IgD-negative memory B cell (primary cell): ENCODE measurements around the gene RAPGEF6. TPM values are rescaled to one million over a fixed set of nuclear protein-coding genes. Genes with fewer than 3 reads are reported as not detected.
"Not testable (repeated sequence)": the region's sequence is repeated elsewhere in the genome, so short reads cannot be mapped to it uniquely, and the experiment has no call there.

ENCODE experiments used
- H3K27ac Mint-ChIP-seq, 3 donors: one replicate each; pipeline ENCODE4 v1.8.0; 2020 to 2022; ENCODE audit warnings: mild to moderate bottlenecking in 3 of 3, mixed read lengths in 3 of 3, moderate library complexity in 1 of 3
- H3K27me3 Mint-ChIP-seq: one replicate; pipeline ENCODE4 v1.8.0; 2021; ENCODE audit warnings: mixed read lengths
- H3K36me3 Mint-ChIP-seq: one replicate; pipeline ENCODE4 v1.8.0; 2020; ENCODE audit warnings: mild to moderate bottlenecking, mixed read lengths
- H3K4me1 Mint-ChIP-seq, 3 donors: one replicate each; pipeline ENCODE4 v1.8.0; 2020 to 2022; ENCODE audit warnings: mixed read lengths in 3 of 3, mild to moderate bottlenecking in 1 of 3
- H3K4me3 Mint-ChIP-seq, 4 donors: one replicate each; pipeline ENCODE4 v1.8.0; 2020 to 2022; ENCODE audit warnings: mild to moderate bottlenecking in 4 of 4, mixed read lengths in 4 of 4, moderate library complexity in 3 of 4
- H3K9me3 Mint-ChIP-seq, 3 donors: one replicate each; pipeline ENCODE4 v1.8.0; 2020 to 2021; ENCODE audit warnings: mixed read lengths in 3 of 3, mild to moderate bottlenecking in 1 of 3
- polyA plus RNA-seq: library from polyadenylated mRNA; unstranded; fragments of 300-500 nt; fragmentation: Illumina TruSeq; gene quantifications from one replicate; pipeline ENCODE4 v1.2.3, GENCODE V29; 2021

RAPGEF6 gene
- polyA plus RNA-seq, 1 donor from 2014 or later = 16.6 TPM

DNA sequence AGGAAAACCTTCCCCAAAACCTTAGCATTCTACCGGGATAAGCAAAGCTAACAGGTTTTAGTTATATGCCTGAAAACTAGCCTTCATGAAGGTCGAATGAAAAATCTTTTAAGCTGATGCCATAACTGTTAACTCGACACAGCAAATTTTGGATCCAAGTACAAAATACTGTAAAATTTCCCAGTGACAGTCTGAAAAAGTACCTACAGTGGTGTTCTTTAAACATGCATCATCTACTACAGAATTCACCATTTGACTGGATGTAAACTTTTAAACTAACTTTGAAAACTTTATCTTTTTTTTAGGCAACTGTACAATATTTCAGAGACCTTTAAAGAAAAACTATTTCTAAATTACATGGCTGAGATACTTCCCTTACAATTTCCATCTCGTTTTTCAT, 791 bp downstream of the RAPGEF6 start:
- H3K4me3 Mint-ChIP-seq = peak overlapping the region; percentile 83 to 100 (median 96)
- no peaks in the 10 kb centered on the region for H3K27me3 Mint-ChIP-seq
- H3K9me3 Mint-ChIP-seq = no peaks in the 10 kb centered on the region
- H3K27ac Mint-ChIP-seq = peak overlapping the region; percentile 88 to 100 (median 99)
- no peaks in the 10 kb centered on the region for H3K36me3 Mint-ChIP-seq
- H3K4me1 Mint-ChIP-seq = peaks cover 19 to 26% (median 24%) of the 10 kb centered on the region in 3 donors

DNA sequence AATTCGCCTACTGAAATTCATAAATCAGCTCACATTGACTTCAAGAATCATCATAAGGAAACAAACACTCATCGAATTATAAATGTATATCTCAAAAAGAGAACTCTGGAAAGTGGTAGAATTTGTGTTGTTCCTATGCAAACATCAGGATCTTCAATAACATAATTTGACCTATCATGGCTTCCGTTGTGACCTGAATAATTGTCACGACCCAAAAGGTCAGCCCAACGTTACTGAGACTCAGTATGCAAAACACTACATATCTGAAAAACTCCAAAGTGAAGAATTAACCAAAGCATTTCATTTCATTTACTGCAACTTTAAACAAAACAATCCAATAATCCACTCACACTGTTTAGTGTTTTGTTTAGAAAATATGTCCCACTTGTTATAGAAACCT, 1.2 kb downstream of the RAPGEF6 start:
- Mint-ChIP-seq H3K27me3 (no peaks in the 10 kb centered on the region), H3K36me3 (no peaks in the 10 kb centered on the region), H3K27ac (peak overlapping the region in 2 of 3 donors; percentile 88 to 100), H3K4me3 (peak overlapping the region; percentile 83 to 100 (median 96)), H3K4me1 (peaks cover 23 to 30% (median 28%) of the 10 kb centered on the region in 3 donors), H3K9me3 (no peaks in the 10 kb centered on the region)

DNA sequence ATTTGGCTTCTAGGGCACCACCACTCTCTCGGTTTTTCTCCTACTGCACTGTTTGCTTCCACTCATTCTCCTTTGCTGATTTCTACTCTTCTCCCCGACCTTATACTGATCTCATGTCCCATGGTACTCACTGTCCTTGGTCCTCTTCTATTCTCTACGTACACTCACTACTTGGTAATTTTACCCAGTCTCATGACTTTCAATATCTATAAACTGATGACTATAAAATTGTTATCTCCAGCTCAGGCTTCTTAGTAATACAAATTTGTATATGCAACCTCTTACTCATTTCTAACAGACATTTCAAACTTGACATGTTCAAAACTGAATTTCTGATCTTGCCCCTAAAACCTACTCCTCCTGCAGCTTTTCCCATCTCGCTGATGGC, 4.1 kb downstream of the RAPGEF6 start:
- H3K4me3 Mint-ChIP-seq = no peak overlapping the region
- no peak overlapping the region for H3K27ac Mint-ChIP-seq
- H3K36me3 Mint-ChIP-seq = peaks cover 3% of the 10 kb centered on the region
- H3K4me1 Mint-ChIP-seq = peaks cover 34 to 38% (median 38%) of the 10 kb centered on the region in 3 donors
- H3K9me3 Mint-ChIP-seq = no peaks in the 10 kb centered on the region
- H3K27me3 Mint-ChIP-seq = no peaks in the 10 kb centered on the region

DNA sequence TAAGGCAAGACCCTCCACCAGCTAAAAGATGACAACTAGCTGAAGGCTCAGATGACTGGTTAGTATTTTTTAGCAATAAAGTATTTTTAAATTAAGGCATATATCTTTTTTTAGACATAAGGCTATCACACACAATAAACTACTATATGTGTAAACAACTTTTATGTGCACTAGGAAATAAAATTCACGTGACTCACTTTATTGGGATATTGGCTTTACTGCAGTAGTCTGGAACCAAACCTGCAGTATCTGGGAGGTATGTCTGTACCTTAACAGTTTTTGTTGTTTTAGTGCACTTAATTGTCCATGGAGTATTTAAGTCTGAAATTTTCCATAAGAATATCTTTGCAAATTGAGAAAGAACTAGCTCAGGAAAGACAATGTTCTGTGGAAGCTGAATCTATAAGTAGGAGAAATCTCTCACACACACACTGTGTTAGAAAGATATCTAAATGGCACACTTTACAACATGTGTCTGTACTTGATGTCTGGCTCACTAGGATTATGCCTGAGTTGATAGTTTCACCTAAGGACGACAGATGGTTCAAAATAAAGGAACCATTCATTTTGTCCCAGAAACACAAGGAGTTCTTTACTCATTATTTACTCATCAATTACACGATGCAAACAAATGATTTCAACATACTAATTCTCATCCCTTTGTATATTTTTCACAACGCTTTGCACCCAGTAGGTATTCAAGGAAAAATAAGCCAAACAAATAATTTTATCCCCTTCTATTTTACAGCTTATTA, 4.6 kb downstream of the RAPGEF6 start:
- no peaks in the 10 kb centered on the region for H3K27me3 Mint-ChIP-seq
- no peak overlapping the region for H3K4me3 Mint-ChIP-seq
- no peaks in the 10 kb centered on the region for H3K9me3 Mint-ChIP-seq
- H3K36me3 Mint-ChIP-seq = peaks cover 6% of the 10 kb centered on the region
- H3K4me1 Mint-ChIP-seq = peaks cover 36 to 41% (median 41%) of the 10 kb centered on the region in 3 donors
- H3K27ac Mint-ChIP-seq = no peak overlapping the region

DNA sequence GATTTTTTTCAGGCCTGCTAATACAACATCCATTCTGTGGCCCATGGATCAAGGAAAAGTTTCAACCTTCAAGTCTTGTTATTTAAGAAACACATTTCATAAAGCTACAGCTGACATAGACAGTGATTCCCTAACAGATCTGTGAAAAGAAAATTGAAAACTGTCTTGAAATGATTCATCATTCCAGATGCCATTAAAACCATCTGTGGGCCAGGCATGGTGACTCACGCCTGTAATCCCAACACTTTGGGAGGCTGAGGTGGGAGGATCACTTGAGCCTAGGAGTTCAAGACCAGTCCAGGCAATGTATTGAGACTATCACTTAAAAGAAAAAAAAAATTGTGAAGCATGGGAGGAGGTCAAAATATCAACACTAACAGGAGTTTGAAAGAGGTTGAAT, 6.0 kb downstream of the RAPGEF6 start:
- Mint-ChIP-seq H3K36me3 (peaks cover 8% of the 10 kb centered on the region), H3K9me3 (no peaks in the 10 kb centered on the region), H3K27me3 (no peaks in the 10 kb centered on the region), H3K4me1 (peaks cover 35 to 38% (median 35%) of the 10 kb centered on the region in 3 donors), H3K4me3 (peak overlapping the region in 3 of 4 donors; percentile 14 to 89 (median 49)), H3K27ac (peak overlapping the region in 2 of 3 donors; percentile 36 to 70)

DNA sequence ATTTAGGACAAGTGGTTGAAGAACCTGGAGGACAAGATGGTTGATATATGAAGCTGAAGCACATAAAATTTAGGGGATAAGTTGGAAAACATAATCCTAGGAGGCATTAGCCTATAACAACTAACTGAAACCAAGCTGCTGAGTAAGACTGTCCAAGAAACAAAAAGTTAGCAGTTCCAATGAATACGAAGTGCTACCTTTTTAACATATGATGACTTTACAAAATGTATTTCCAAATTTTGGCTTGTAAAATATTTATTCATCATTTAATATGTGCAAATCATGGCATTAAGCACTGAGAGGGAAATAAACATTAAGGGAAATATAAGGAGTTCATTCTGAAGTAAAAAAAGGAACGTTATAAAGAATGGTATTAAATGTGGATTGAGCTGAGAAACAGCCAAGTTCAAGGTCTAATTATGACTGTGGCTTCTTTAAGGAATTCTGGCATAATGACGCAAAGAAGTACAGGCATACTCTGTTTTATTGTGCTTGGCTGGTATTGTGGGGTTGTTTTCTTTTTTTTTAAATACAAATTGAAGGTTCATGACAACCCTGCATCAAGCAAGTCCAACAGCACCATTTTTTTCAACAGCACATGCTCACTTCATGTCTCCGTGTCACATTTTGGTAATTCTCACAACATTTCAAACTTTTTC, 7.7 kb downstream of the RAPGEF6 start:
- Mint-ChIP-seq H3K4me1 (peaks cover 34 to 41% (median 35%) of the 10 kb centered on the region in 3 donors), H3K27me3 (no peaks in the 10 kb centered on the region), H3K36me3 (peaks cover 13% of the 10 kb centered on the region), H3K4me3 (no peak overlapping the region), H3K27ac (no peak overlapping the region), H3K9me3 (no peaks in the 10 kb centered on the region)

DNA sequence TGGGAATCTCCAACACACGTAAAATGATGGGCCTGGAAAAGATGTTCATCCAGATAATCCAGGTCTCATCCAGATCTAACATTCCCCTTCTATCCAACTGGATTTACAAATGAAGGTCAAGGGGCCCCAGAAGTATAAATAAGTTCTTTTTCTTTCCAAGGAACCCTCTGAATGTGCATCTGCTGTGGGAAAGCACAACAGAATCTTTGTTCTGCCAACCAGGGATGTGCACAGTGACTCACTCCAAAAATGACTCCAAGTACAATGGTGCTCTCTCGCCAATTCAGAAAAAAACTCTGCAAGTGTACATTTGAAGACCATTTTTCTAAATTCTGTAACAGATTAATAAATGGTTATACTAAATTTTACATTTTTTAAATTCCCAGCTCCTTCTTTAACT, 12.4 kb downstream of the RAPGEF6 start:
- peak overlapping the region in 1 of 3 donors; percentile 64 for H3K27ac Mint-ChIP-seq
- peaks cover 15% of the 10 kb centered on the region for H3K36me3 Mint-ChIP-seq
- no peak overlapping the region for H3K4me3 Mint-ChIP-seq
- H3K4me1 Mint-ChIP-seq = peaks cover 33 to 55% (median 35%) of the 10 kb centered on the region in 3 donors
- no peaks in the 10 kb centered on the region for H3K27me3 Mint-ChIP-seq
- no peaks in the 10 kb centered on the region for H3K9me3 Mint-ChIP-seq

DNA sequence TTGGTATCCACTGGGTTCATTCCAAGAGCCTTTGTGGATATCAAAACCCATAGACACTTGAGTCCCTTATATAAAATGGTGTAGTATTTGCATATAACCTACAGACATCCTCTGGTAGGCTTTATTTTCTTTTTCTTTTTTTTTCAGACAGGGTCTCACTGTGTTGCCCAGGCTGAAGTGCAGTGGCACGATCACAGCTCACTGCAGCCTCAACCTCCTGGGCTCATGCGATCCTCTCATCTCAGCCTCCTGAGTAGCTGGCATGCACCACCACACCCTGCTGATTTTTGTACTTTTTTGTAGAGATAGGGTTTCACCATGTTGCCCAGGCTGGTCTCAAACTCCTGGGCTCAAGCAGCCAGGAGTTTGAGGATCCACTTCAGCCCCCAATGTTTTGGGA, 13.9 kb downstream of the RAPGEF6 start:
- not testable (repeated sequence) for H3K4me3 Mint-ChIP-seq, H3K9me3 Mint-ChIP-seq, H3K27ac Mint-ChIP-seq, H3K27me3 Mint-ChIP-seq
- peaks cover 30 to 53% (median 41%) of the 10 kb centered on the region in 3 donors for H3K4me1 Mint-ChIP-seq
- H3K36me3 Mint-ChIP-seq = peaks cover 15% of the 10 kb centered on the region

DNA sequence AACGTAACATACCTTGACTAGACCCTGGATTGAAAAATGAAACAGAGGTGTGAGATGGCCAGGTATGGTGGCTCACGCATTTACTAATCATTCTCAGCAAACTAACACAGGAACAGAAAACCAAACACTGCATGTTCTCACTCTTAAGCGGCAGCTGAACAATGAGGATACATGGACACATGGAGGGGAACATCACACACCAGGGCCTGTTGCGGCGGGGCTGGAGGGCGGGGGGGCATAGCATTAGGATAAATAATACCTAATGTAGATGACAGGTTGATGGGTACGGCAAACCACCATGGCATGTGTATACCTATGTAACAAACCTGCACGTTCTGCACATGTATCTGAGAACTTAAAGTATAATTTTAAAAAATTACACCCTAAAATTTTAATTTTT, 15.9 kb downstream of the RAPGEF6 start:
- peaks cover 12% of the 10 kb centered on the region for H3K36me3 Mint-ChIP-seq
- peak overlapping the region in 1 of 3 donors; percentile 42 for H3K27ac Mint-ChIP-seq
- no peaks in the 10 kb centered on the region for H3K27me3 Mint-ChIP-seq
- peaks cover 35 to 64% (median 45%) of the 10 kb centered on the region in 3 donors for H3K4me1 Mint-ChIP-seq
- peaks cover 0 to 2% (median 0%) of the 10 kb centered on the region in 3 donors for H3K9me3 Mint-ChIP-seq
- no peak overlapping the region for H3K4me3 Mint-ChIP-seq

DNA sequence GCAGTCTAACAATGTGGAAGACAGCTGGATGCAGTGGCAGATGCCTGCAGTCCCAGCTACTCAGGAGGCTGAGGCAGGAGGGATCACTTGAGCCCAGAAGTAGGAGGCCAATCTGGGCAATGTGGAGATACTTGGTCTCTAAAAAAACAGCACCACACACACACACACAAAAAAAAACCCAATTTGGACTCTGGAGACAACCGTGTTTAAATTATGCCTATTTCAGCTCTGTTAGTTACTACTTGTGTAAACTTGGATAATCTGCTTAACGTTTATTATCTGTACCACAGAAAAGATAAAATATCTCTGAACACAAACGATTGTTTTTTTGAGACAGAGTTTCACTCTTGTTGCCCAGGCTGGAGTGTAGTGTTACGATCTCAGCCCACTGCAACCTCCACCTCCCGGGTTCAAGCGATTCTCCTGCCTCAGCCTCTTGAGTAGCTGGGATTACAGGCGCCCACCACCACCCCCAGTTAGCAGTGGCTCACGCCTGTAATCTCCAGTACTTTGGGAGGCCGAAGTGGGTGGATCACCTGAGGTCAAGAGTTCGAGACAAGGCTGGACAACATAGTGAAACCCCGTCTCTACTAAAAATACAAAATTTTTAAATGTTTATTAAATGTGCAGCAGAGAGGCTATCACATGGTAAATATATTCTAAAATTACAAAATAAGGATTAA, 17.7 kb downstream of the RAPGEF6 start:
- Mint-ChIP-seq H3K27ac (peak overlapping the region in 1 of 3 donors; percentile 3), H3K4me3 (no peak overlapping the region), H3K9me3 (peaks cover 0 to 2% (median 0%) of the 10 kb centered on the region in 3 donors)

DNA sequence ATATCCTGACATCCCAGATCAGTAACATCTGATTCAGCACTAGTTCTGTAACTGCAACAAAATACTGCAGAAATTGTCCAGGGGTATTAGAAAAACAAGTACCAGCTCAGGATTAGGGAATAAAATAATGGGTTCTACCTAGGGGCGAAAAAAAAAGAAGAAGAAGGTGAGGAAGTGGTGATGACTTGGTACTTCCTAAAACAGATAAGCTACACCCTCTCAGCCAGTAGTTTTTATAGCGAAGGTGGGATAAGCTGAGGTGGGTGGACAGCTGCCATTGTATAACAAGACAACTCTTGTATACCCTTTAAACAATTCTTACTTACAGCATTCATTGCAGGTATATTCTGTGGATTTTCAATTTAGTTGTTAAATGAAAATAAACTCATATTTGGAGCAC, 19.1 kb downstream of the RAPGEF6 start:
- Mint-ChIP-seq H3K27me3 (no peaks in the 10 kb centered on the region), H3K4me3 (peak overlapping the region in 1 of 4 donors; percentile 41), H3K36me3 (peaks cover 4% of the 10 kb centered on the region), H3K27ac (peak overlapping the region in 1 of 3 donors; percentile 0), H3K9me3 (peaks cover 0 to 2% (median 0%) of the 10 kb centered on the region in 3 donors), H3K4me1 (peaks cover 32 to 53% (median 52%) of the 10 kb centered on the region in 3 donors)

More for the DNA sequence above, 17.7 kb downstream of the RAPGEF6 start:
- Mint-ChIP-seq H3K27me3 (no peaks in the 10 kb centered on the region), H3K4me1 (peaks cover 37 to 63% (median 48%) of the 10 kb centered on the region in 3 donors), H3K36me3 (peaks cover 6% of the 10 kb centered on the region)

DNA sequence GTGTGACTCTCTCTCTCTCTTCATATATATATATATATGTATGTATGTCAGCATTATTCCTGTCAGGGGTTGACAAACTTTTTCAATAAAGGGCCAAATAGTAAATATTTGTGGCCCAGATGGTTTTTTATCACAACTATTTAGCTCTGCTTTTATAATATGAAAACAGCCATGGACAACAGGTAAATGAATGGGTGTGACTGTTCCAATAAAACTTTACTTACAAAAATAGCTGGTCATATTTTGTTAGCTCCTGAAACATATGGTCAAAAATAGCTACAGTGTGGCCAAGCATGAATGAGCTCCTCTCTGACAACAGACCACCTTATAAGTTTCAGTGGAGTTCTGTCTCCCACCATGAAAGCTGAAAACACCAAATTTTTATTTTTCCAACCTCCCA, 21.6 kb downstream of the RAPGEF6 start:
- peaks cover 27 to 54% (median 42%) of the 10 kb centered on the region in 3 donors for H3K4me1 Mint-ChIP-seq
- no peak overlapping the region for H3K27ac Mint-ChIP-seq
- H3K4me3 Mint-ChIP-seq = peak overlapping the region in 1 of 4 donors; percentile 58
- H3K9me3 Mint-ChIP-seq = peaks cover 0 to 2% (median 0%) of the 10 kb centered on the region in 3 donors
- no peaks in the 10 kb centered on the region for H3K27me3 Mint-ChIP-seq
- H3K36me3 Mint-ChIP-seq = peaks cover 4% of the 10 kb centered on the region

DNA sequence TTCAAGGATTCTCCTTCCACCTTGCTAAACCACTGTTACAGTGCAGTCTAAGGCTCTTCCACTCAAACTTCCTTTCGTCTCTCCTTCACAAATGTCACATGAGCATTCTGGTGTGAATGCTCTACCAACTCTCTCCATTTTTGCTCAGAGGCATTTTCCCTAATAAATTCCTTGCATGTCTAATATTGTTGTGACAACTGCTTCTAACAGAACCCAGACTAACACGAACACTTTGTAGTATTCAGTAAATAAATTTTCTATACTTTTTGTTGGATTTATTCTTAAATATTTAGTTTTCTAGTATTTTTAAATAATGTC, 24.0 kb downstream of the RAPGEF6 start:
- Mint-ChIP-seq H3K27me3 (no peaks in the 10 kb centered on the region), H3K4me3 (no peak overlapping the region), H3K36me3 (peaks cover 1% of the 10 kb centered on the region), H3K27ac (no peak overlapping the region), H3K4me1 (peaks cover 28 to 57% (median 46%) of the 10 kb centered on the region in 3 donors), H3K9me3 (peaks cover 0 to 2% (median 0%) of the 10 kb centered on the region in 3 donors)

DNA sequence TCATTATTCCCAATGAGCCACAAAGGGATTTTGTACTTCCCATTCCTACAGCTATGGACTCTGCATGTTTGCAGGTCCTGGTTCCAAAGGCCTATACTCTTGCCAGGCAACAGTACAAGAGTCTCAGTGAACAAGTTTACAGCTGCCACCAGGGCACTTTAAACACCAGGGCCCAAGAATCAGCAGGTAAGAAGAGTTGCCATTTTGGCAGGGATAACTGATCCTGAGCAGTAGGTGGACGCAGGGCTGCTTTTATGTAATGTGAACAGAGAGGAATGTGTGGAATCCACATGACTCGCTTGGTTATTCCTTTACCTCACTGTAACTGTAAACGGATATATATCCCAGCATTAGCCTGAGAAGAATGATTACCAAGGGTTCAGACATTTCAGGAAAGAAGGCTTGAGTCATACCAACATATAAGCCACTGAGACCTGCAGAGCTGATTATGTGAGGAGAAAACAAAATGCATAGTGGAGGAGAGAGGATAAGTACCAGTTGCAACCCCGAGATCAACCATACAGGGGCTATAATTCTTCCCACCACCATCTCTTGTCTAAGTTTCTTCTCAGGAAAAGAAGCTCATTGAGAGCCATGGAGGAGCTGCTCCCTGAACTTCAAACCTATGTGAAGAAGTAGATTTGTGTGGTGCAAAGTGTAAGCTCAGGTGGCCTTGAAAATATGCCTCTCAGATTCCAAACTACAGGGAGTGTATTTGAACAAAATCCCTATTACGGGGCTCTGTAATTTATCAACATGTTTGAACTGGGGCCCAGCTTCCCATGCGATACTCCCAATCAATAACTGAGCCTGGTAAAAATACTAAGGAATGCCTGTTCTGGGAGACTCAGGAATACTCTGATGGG, 24.6 kb downstream of the RAPGEF6 start:
- Mint-ChIP-seq H3K27me3 (no peaks in the 10 kb centered on the region), H3K4me3 (peak overlapping the region in 1 of 4 donors; percentile 49), H3K36me3 (peaks cover 1% of the 10 kb centered on the region), H3K4me1 (peaks cover 25 to 53% (median 45%) of the 10 kb centered on the region in 3 donors), H3K9me3 (peaks cover 0 to 2% (median 0%) of the 10 kb centered on the region in 3 donors), H3K27ac (no peak overlapping the region)
